HEK293 (cell line): ENCODE results near the gene DHRS7B.

Experiments
- CTCF ChIA-PET: fragments of 350-600 bp; formaldehyde crosslinking; extraction: SDS; loops from one replicate; lab custom pipeline; 2021; ENCODE audit warnings: antibody characterized with exemption; lab: Yijun Ruan, JAX
- POLR2A ChIA-PET: fragments of 300-600 bp; formaldehyde crosslinking; extraction: SDS; loops from one replicate; lab custom pipeline; 2020; ENCODE audit warnings: antibody characterized with exemption, inconsistent platforms; lab: Yijun Ruan, JAX
- H3K27ac ChIP-seq: fragments of 200-500 bp; sonication (Bioruptor generic); 2 replicates; pipeline ENCODE4 v1.5.1; 2014; ENCODE audit warnings: low read depth, low read length, control low read depth, inconsistent platforms; ENCODE audit errors: extremely low read depth
- H3K36me3 ChIP-seq, 2 experiments: fragments of 200-500 bp in 1 of 2; sonication (Bioruptor generic) in 1 of 2; 1 replicate in 1 of 2; 2 replicates in 1 of 2; pipeline ENCODE4 v1.5.1; 2014 to 2017; ENCODE audit warnings: inconsistent platforms in 2 of 2, low read length in 2 of 2; ENCODE audit not compliant: control insufficient read depth in 2 of 2, insufficient read depth in 1 of 2
- H3K4me1 ChIP-seq: fragments of 200-500 bp; sonication (Bioruptor generic); 2 replicates; pipeline ENCODE4 v1.5.1; 2014; ENCODE audit warnings: mild to moderate bottlenecking, low read length, inconsistent platforms; ENCODE audit not compliant: control insufficient read depth, insufficient read depth
- H3K4me3 ChIP-seq: 2 replicates; pipeline ENCODE4 v1.5.1; 2011; ENCODE audit warnings: low read depth, mild to moderate bottlenecking, control low read depth, low read length, moderate library complexity
- H3K9me3 ChIP-seq: fragments of 200-500 bp; sonication (Bioruptor generic); 2 replicates; pipeline ENCODE4 v1.5.1; 2014; ENCODE audit warnings: low read depth, low read length, inconsistent platforms; ENCODE audit not compliant: control insufficient read depth, insufficient read depth
- GLI2 ChIP-seq: fragments of 450-650 bp; formaldehyde crosslinking; IDR thresholded peaks from 2 replicates; pipeline ENCODE4; 2017; ENCODE audit warnings: missing biosample characterization, missing genetic modification characterization, low read depth, borderline replicate concordance
- HOXD13 ChIP-seq: sonication (generic); formaldehyde crosslinking; IDR thresholded peaks from 2 replicates; pipeline ENCODE4 v1.8.0; 2022; ENCODE audit warnings: missing genetic modification reagents, borderline replicate concordance
- KLF1 ChIP-seq: fragments of 450-650 bp; formaldehyde crosslinking; IDR thresholded peaks from 2 replicates; pipeline ENCODE4 v1.5.1; 2016; ENCODE audit warnings: missing biosample characterization, missing genetic modification characterization
- OSR2 ChIP-seq: fragments of 450-650 bp; formaldehyde crosslinking; IDR thresholded peaks from 2 replicates; pipeline ENCODE4 v1.5.1; 2016; ENCODE audit warnings: missing biosample characterization, missing genetic modification characterization
- SALL2 ChIP-seq: fragments of 450-650 bp; formaldehyde crosslinking; IDR thresholded peaks from 2 replicates; pipeline ENCODE4 v1.5.0; 2017; ENCODE audit warnings: missing biosample characterization, mild to moderate bottlenecking, missing genetic modification characterization, borderline replicate concordance
- SCRT1 ChIP-seq: fragments of 450-650 bp; formaldehyde crosslinking; IDR thresholded peaks from 2 replicates; pipeline ENCODE4 v1.5.1; 2016; ENCODE audit warnings: missing biosample characterization, missing genetic modification characterization, borderline replicate concordance
- SCRT2 ChIP-seq: fragments of 450-650 bp; formaldehyde crosslinking; IDR thresholded peaks from 2 replicates; pipeline ENCODE4 v1.5.1; 2016; ENCODE audit warnings: missing biosample characterization, missing genetic modification characterization
- SP7 ChIP-seq: fragments of 450-650 bp; formaldehyde crosslinking; IDR thresholded peaks from 2 replicates; pipeline ENCODE4 v1.5.1; 2016; ENCODE audit warnings: missing biosample characterization, missing genetic modification characterization
- WT1 ChIP-seq: fragments of 450-650 bp; formaldehyde crosslinking; IDR thresholded peaks from 2 replicates; pipeline ENCODE4 v1.5.1; 2016; ENCODE audit warnings: missing biosample characterization, missing genetic modification characterization
- ZFP3 ChIP-seq: fragments of 450-650 bp; formaldehyde crosslinking; IDR thresholded peaks from 2 replicates; pipeline ENCODE4 v1.5.1; 2016; ENCODE audit warnings: low read depth, missing biosample characterization, missing genetic modification characterization
- ZNF16 ChIP-seq: fragments of 450-650 bp; formaldehyde crosslinking; IDR thresholded peaks from 2 replicates; pipeline ENCODE4 v1.5.1; 2016; ENCODE audit warnings: low read depth, missing biosample characterization, missing genetic modification characterization
- ZNF174 ChIP-seq: fragments of 450-650 bp; formaldehyde crosslinking; IDR thresholded peaks from 2 replicates; pipeline ENCODE4 v1.5.0; 2017; ENCODE audit warnings: missing biosample characterization, mild to moderate bottlenecking, missing genetic modification characterization
- ZNF175 ChIP-seq: fragments of 450-650 bp; formaldehyde crosslinking; IDR thresholded peaks from 2 replicates; pipeline ENCODE4 v1.5.1; 2016; ENCODE audit warnings: missing biosample characterization, missing genetic modification characterization
- ZNF19 ChIP-seq: fragments of 450-650 bp; formaldehyde crosslinking; IDR thresholded peaks from 2 replicates; pipeline ENCODE4; 2016; ENCODE audit warnings: missing biosample characterization, missing genetic modification characterization, low read depth
- ZNF23 ChIP-seq: fragments of 450-650 bp; formaldehyde crosslinking; IDR thresholded peaks from 2 replicates; pipeline ENCODE4 v1.5.1; 2016; ENCODE audit warnings: missing biosample characterization, missing genetic modification characterization, borderline replicate concordance
- ZNF274 ChIP-seq, 2 experiments: fragments of 200-500 bp in 1 of 2; fragments of 450-650 bp in 1 of 2; sonication (Bioruptor generic) in 1 of 2; formaldehyde crosslinking in 1 of 2; IDR thresholded peaks; 2 replicates each; pipeline versions ENCODE4 v1.5.1 to v1.6.1; 2014 to 2016; ENCODE audit warnings: borderline replicate concordance in 1 of 2, inconsistent platforms in 1 of 2, low read length in 1 of 2, missing biosample characterization in 1 of 2, missing genetic modification characterization in 1 of 2
- ZNF292 ChIP-seq: fragments of 450-650 bp; formaldehyde crosslinking; IDR thresholded peaks from 2 replicates; pipeline ENCODE4 v1.5.1; 2016; ENCODE audit warnings: low read depth, missing biosample characterization, missing genetic modification characterization, borderline replicate concordance
- ZNF366 ChIP-seq: fragments of 450-650 bp; formaldehyde crosslinking; conservative IDR thresholded peaks from 2 replicates; pipeline ENCODE4 v1.5.1; 2016; ENCODE audit warnings: missing biosample characterization, missing genetic modification characterization
- ZNF426 ChIP-seq: fragments of 450-650 bp; formaldehyde crosslinking; IDR thresholded peaks from 2 replicates; pipeline ENCODE4 v1.5.1; 2017; ENCODE audit warnings: missing biosample characterization, missing genetic modification characterization, mild to moderate bottlenecking, inconsistent platforms, moderate library complexity
- ZNF48 ChIP-seq: fragments of 450-650 bp; formaldehyde crosslinking; IDR thresholded peaks from 2 replicates; pipeline ENCODE4 v1.5.1; 2016; ENCODE audit warnings: missing biosample characterization, missing genetic modification characterization
- ZNF521 ChIP-seq: fragments of 450-650 bp; formaldehyde crosslinking; IDR thresholded peaks from 2 replicates; pipeline ENCODE4 v1.5.1; 2017; ENCODE audit warnings: missing biosample characterization, mild to moderate bottlenecking, missing genetic modification characterization
- ZNF548 ChIP-seq: fragments of 450-650 bp; formaldehyde crosslinking; IDR thresholded peaks from 2 replicates; pipeline ENCODE4 v1.5.1; 2016; ENCODE audit warnings: missing biosample characterization, missing genetic modification characterization
- ZNF560 ChIP-seq: fragments of 450-650 bp; formaldehyde crosslinking; IDR thresholded peaks from 2 replicates; pipeline ENCODE4 v1.5.1; 2017; ENCODE audit warnings: missing biosample characterization, missing genetic modification characterization, borderline replicate concordance
- ZNF561 ChIP-seq: fragments of 450-650 bp; IDR thresholded peaks from 2 replicates; pipeline ENCODE4 v1.5.1; 2018; ENCODE audit warnings: missing biosample characterization, missing genetic modification characterization, borderline replicate concordance
- ZNF639 ChIP-seq: fragments of 450-650 bp; formaldehyde crosslinking; IDR thresholded peaks from 2 replicates; pipeline ENCODE4 v1.5.1; 2016; ENCODE audit warnings: missing biosample characterization, missing genetic modification characterization
- ZNF658 ChIP-seq: fragments of 450-650 bp; formaldehyde crosslinking; IDR thresholded peaks from 2 replicates; pipeline ENCODE4; 2016; ENCODE audit warnings: missing biosample characterization, missing genetic modification characterization
- ZNF664 ChIP-seq: fragments of 450-650 bp; formaldehyde crosslinking; IDR thresholded peaks from 2 replicates; pipeline ENCODE4 v1.5.1; 2016; ENCODE audit warnings: missing biosample characterization, missing genetic modification characterization
- ZNF776 ChIP-seq: fragments of 450-650 bp; formaldehyde crosslinking; IDR thresholded peaks from 2 replicates; pipeline ENCODE4 v1.5.0; 2017; ENCODE audit warnings: missing biosample characterization, missing genetic modification characterization, borderline replicate concordance
- ZNF777 ChIP-seq: fragments of 450-650 bp; formaldehyde crosslinking; IDR thresholded peaks from 2 replicates; pipeline ENCODE4 v1.5.1; 2017; ENCODE audit warnings: missing biosample characterization, missing genetic modification characterization, borderline replicate concordance
- ZNF792 ChIP-seq: fragments of 450-650 bp; formaldehyde crosslinking; IDR thresholded peaks from 2 replicates; pipeline ENCODE4 v1.5.1; 2016; ENCODE audit warnings: missing biosample characterization, missing genetic modification characterization

DHRS7B gene

GRCh38 chr17:21200590-21201297 lies 74.0 kb downstream of the DHRS7B start:
- POLR2A ChIA-PET = interaction anchor here (0.5 kb wide), 2 partner anchors 23 to 26 kb away, joined by 3 read pairs; no protein-coding TSS in a partner anchor
- TF ChIP-seq OSR2 (tag by site-specific recombination) (no peak), ZNF48 (tag by site-specific recombination) (no peak), KLF1 (tag by site-specific recombination) (peak; percentile 74)
- Histone ChIP-seq H3K27ac (no peak overlapping the region), H3K36me3 (peaks cover 21 to 57% of the 10 kb centered on the region in 2 experiments), H3K4me3 (no peak overlapping the region), H3K9me3 (no peaks in the 10 kb centered on the region), H3K4me1 (peaks cover 5% of the 10 kb centered on the region; the same call in 1 of the 2 replicates)
- CTCF ChIA-PET = no interaction called here

GRCh38 chr17:21201298-21201595 lies 74.5 kb downstream of the DHRS7B start:
- TF ChIP-seq ZNF777 (tag by site-specific recombination) = no peak
- TF ChIP-seq ZNF658 (tag by site-specific recombination) = no peak
- TF ChIP-seq SCRT2 (tag by site-specific recombination) = peak; percentile 72; the same call in 1 of the 2 replicates
- peak; percentile 69; the same call in 1 of the 2 replicates for TF ChIP-seq SP7 (tag by site-specific recombination)
- 0 out of 2 replicates have a peak, but pooled peaks have one; percentile 28 for TF ChIP-seq SCRT1 (tag by site-specific recombination)
- TF ChIP-seq HOXD13 (CRISPR knock-in tag) = no peak
- no peak for TF ChIP-seq WT1 (tag by site-specific recombination)
- no peak for TF ChIP-seq ZNF366 (tag by site-specific recombination)
- no peak for TF ChIP-seq ZNF776
- TF ChIP-seq ZNF16 (tag by site-specific recombination) = no peak

GRCh38 chr17:21201874-21202273 lies 75.1 kb downstream of the DHRS7B start:
- POLR2A ChIA-PET = no interaction called here
- Histone ChIP-seq H3K36me3 (peaks cover 27 to 53% of the 10 kb centered on the region in 2 experiments), H3K27ac (no peak overlapping the region), H3K9me3 (no peaks in the 10 kb centered on the region), H3K4me3 (no peak overlapping the region), H3K4me1 (peaks cover 5% of the 10 kb centered on the region; the same call in 1 of the 2 replicates)
- CTCF ChIA-PET = interaction anchor here (0.7 kb wide), 1 partner anchor 73 kb away, joined by 3 read pairs; no protein-coding TSS in a partner anchor
- no peak for TF ChIP-seq ZNF521 (tag by site-specific recombination)
- TF ChIP-seq ZNF292 (tag by site-specific recombination) = no peak
- no peak for TF ChIP-seq GLI2 (tag by site-specific recombination)
- no peak for TF ChIP-seq ZNF777 (tag by site-specific recombination)
- TF ChIP-seq ZNF174 (tag by site-specific recombination) = no peak
- TF ChIP-seq ZFP3 (tag by site-specific recombination) = no peak
- no peak for TF ChIP-seq ZNF561 (tag by site-specific recombination)
- no peak for TF ChIP-seq ZNF426 (tag by site-specific recombination)
- TF ChIP-seq WT1 (tag by site-specific recombination) = no peak
- TF ChIP-seq ZNF23 (tag by site-specific recombination) = no peak
- TF ChIP-seq SALL2 (tag by site-specific recombination) = no peak
- TF ChIP-seq ZNF548 (tag by site-specific recombination) = no peak
- no peak for TF ChIP-seq KLF1 (tag by site-specific recombination)
- no peak for TF ChIP-seq ZNF175
- TF ChIP-seq ZNF274 (IDR thresholded peaks at IDR 0.05; ENCODE audit: low read length) = no peak
- TF ChIP-seq ZNF274 (tag by site-specific recombination; IDR thresholded peaks at IDR 0.05; ENCODE audit: borderline replicate concordance) = no peak
- no peak for TF ChIP-seq ZNF560
- no peak for TF ChIP-seq ZNF664 (tag by site-specific recombination)
- TF ChIP-seq ZNF792 (tag by site-specific recombination) = no peak
- TF ChIP-seq ZNF639 (tag by site-specific recombination) = no peak
- TF ChIP-seq ZNF19 = no peak

More at GRCh38 chr17:21201298-21201595, 74.5 kb downstream of the DHRS7B start:
- peaks cover 26 to 56% of the 10 kb centered on the region in 2 experiments for H3K36me3 ChIP-seq
- ChIA-PET CTCF (no interaction called here), POLR2A (interaction anchor here (0.5 kb wide), 1 partner anchor 26 kb away, joined by 3 read pairs; no protein-coding TSS in a partner anchor)
- no peak overlapping the region for H3K4me3 ChIP-seq
- H3K4me1 ChIP-seq = peaks cover 5% of the 10 kb centered on the region; the same call in 1 of the 2 replicates
- H3K27ac ChIP-seq = 0 out of 2 replicates have a peak overlapping the region, but pooled peaks have one; percentile 16
- H3K9me3 ChIP-seq = no peaks in the 10 kb centered on the region
